OCI-LY3 (cell line): ENCODE measurements around the gene ARL17B.
"Not testable (repeated sequence)": the region's sequence is repeated elsewhere in the genome, so short reads cannot be mapped to it uniquely, and the experiment has no call there.

Source experiments
- EZH2phosphoT487 ChIP-seq: fragments of 200-600 bp; shearing (Covaris generic); IDR thresholded peaks from 2 replicates; pipeline ENCODE4 v1.6.1; 2018; ENCODE audit warnings: antibody characterized with exemption, mixed run types, low read depth
- TF ChIP-seq, protein P1 (sequence below): fragments of 200-600, 300-600 bp; sonication (generic); IDR thresholded peaks from 2 replicates; pipeline ENCODE4 v1.5.1; 2014; ENCODE audit warnings: antibody characterized with exemption, low read length, low read depth

- TF ChIP-seq, protein P1, sequence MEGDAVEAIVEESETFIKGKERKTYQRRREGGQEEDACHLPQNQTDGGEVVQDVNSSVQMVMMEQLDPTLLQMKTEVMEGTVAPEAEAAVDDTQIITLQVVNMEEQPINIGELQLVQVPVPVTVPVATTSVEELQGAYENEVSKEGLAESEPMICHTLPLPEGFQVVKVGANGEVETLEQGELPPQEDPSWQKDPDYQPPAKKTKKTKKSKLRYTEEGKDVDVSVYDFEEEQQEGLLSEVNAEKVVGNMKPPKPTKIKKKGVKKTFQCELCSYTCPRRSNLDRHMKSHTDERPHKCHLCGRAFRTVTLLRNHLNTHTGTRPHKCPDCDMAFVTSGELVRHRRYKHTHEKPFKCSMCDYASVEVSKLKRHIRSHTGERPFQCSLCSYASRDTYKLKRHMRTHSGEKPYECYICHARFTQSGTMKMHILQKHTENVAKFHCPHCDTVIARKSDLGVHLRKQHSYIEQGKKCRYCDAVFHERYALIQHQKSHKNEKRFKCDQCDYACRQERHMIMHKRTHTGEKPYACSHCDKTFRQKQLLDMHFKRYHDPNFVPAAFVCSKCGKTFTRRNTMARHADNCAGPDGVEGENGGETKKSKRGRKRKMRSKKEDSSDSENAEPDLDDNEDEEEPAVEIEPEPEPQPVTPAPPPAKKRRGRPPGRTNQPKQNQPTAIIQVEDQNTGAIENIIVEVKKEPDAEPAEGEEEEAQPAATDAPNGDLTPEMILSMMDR: not testable (repeated sequence)
- TF ChIP-seq EZH2phosphoT487: not testable (repeated sequence)
Measured at GRCh38 chr17:46407155-46407554, 45.6 kb upstream of the ARL17B start.
